Activated CD4-positive, alpha-beta T cell treated with anti-CD3 and anti-CD28 coated beads, Interleukin-2, amount 50 U/mL, for 1 hour (primary cell): ENCODE results near the gene PHIP.

Experiments
- DNase-seq: peaks from one replicate; pipeline ENCODE4 v3.0.0-alpha.2; 2020

PHIP gene

DNA sequence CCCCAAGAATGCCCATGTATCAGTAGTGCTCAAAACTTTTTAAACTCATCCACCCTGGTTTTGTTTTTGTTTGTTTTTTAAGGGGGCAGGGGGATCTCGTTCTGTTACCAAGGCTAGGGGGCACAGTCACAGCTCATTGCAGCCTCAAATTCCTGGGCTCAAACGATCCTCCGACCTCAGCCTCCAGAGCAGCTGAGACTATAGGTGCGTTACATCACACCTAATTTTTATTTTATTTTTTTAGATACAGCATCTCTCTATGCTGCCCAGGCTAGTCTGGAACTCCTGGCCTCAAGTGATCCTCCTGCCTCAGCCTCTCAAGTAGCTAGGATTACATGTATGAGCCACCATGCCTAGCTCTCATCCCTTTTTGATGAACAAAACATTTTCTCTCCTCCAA, 11.2 kb downstream of the PHIP start:
- no peak for DNase-seq

DNA sequence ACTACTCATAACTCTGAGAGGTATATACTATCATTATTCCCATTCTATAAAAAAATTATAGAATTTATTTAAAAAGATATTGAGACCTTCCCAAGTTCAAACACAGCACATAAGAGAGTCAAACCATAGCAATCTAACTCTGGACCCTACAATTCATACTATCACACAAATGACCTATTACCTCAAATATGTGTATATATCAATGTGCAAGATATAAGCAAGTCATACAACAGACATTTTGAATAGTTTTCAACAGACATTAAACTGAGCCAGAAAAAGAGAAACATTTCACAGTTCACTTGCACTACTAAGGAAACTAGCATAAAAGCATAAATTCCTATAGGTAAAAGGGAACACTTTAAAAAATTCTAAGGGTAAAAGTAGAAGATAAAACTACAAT, 11.7 kb downstream of the PHIP start:
- DNase-seq: no peak

DNA sequence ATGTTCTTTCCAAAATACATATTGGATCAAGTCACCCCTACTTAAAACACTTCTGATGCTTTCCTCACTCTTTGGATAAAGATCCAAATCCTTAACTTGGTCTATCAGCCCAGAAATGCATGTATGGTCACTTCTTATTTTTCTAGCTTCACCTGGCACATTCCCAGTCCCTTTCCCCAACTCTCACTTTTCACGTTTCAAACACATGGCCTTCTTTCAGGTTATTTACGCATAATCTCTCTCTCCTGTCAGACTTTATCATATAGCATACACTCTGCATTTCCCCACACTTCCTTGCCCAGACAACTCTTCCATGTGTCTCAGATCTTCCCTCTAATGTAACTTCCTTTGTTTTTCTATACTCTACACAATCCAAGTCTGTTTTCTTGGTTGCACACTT, 12.8 kb downstream of the PHIP start:
- no peak for DNase-seq

DNA sequence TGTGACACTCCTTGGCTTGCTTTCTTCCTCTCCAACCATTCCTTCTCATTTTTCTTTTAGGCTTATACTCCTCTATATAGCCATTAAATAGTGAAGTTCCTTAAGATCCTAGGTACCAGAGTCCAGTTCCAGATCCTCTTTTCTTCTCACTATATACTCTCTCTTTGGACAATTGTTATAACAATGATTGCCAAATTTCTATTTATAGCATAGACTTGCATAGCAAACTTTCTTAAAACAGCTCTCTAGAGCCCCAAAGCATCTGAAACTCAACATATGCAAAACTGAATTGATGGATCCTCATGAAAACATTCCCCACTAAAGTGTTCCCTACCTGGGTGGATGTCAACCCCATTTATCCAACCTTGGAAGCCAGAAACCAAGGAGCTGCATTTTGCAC, 13.4 kb downstream of the PHIP start:
- DNase-seq: no peak

DNA sequence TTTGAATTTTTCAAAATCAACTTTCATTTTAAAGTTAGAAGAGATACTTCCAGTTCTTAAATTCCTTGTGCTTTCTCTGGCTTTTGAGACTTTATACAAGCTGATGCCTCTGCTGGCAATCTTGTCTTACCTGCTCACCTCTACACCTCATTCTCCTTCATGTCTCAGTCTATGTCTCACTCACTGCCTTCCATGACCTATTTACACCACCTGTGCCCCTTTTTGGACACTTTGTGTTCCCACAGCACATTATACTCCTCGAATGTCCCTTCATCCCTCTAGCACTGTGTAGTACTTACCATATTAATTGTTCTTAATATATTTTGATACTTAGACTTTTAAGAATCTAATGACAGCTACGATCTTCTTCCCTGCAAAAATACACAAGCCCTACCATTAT, 15.3 kb downstream of the PHIP start:
- no peak for DNase-seq

DNA sequence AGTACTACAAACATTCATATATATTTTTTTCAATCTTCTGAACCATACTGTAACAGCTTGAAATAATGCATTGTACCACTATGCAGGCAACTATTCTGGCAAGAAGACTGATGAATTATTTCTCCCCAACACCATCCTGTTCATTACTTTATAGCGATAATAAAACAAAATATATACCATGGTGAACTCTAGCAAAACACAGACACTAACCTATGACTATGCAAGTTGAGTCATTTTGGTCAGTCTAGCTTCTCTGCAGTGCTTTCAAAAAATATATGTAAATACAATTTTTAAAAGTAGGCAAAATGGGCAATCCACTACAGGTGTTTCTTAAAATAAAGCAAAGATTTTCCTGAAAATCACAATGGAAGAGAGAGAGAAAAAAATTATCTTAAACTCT, 20.3 kb downstream of the PHIP start:
- no peak for DNase-seq

DNA sequence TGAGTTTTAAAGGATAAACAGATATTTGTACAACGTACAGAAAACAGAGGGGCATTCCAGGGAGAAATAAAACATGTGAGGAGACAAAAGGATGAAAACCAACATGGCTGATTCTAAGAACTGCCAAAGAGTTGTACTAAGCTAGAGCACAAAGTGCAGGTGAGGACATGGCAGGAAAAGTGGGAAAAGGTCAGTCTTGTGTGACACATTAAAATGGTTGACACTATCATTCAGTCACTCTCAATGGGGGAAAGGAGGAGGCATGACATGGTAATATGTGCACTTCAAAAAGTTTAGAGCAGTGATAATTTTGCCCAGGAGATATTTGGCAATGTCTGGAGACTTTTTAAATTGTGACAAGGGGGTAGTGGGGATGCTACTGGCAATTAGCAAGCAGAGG, 21.8 kb downstream of the PHIP start:
- no peak for DNase-seq

DNA sequence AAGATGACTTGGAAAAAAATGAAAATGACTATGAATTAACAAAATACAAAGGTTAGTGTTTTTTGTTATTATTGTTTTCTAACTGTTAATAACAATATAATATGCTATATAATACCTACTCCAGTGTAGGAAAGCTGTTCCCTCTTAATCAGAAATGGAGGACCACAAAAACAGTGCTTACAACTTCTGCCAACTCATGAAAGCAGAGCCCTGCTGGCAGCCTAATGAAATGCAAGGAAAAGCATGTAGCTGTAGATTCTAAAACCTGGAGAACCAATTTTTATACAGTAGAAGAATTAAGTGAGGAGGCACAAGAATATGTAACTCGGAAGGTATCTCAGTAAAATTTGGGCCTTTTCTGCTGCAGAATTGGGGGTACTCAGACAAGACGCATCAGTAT, 29.4 kb downstream of the PHIP start:
- DNase-seq: no peak

DNA sequence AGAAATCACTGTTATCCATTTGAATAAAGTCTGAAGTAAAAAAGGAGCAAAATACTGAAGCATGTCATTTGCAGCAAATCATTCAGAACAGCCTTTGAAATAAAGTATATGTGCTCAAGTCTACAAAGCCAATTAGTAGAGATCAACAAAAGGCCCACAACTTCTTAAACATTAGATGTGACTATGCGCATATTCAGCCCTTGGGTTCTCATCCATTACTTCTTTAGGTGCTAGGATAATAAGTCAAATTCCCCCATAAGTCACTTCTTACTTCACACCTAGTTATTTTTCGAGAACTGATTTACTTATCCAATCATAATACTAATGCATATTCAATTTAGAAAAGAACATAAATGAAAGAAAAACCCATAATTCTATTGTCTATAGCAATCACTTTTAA, 31.0 kb downstream of the PHIP start:
- DNase-seq: no peak

DNA sequence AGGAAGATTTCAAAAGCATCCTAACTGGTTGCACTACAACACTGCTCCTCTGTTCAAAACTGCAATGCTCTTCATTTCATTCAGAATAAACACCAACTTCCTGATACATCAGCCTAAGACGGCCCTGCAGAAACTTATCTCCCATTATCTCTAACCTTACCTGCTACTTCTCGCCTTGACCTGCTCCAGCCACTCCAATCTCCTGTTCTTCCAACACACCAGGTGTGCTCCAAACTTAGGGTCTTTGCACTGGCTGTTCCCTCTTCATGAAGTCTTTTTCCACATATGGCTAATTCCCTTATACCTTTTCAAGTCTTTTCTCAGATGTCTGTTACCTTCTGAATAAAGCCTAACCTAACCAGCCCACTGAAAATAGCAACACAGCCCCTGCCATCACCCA, 32.1 kb downstream of the PHIP start:
- DNase-seq: no peak

DNA sequence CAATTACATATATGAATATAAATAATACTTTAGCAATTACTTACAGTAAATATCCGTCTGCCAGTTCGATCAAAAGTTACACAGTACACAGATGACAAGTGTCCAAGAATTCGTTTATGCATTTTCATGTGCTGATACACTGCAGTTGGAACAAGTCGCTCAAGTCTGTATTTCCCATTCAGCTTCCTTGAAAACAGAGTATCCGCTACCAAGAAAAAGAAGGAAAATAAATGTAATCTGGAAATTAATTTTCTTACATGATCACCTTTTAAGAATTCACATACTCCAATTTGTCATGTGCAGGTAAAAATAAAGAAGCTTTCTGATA, 35.3 kb downstream of the PHIP start:
- DNase-seq: no peak

DNA sequence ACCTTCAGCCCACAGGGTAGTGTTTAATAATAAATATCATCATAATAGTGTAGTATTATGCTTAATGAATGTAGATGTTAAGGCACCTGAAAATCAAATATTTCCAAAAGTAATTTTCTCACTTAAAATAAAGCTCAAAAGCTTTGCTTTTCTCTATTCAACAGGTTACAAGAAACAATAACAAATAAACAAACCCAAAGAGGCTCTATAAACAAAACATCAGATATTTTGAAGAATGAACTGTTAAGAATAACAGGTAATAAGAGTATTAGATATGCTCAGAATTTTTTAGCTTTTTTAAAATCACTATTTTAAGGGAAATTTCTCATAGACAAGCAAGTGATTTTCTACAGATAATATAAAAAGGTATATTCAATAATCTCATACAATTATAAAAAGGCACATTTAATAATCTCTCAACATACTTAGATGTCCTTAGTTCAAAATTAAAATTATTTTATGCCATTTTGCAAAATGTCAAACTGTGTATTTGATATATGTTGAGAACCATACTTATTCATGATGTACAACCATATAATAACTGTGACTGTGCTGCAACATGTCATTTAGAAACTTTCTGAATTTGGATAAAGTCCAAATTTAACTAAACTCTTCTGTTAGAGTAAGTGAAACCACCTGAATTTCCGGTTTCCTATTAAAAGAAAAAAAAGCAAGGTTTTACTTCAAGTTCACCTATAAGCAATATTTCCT, 35.8 kb downstream of the PHIP start:
- DNase-seq: no peak

DNA sequence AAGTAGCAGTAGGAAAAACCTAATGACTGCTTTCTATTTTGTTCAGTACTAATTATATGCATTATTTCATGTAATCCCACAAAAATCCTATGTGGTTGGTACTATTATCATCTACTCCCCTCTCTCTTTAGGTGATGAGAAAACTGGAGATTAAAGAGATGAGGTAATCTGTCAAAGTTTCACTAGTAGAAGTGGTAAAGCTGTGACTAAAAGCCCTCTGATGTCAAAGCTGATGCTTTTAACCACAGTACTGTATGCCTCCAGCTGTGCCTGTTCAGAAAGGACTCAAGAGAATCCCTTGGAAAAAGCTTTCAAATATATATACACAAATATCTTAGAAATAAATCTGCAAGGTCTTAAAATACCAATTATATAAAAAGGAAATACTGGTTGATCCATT, 38.0 kb downstream of the PHIP start:
- no peak for DNase-seq

DNA sequence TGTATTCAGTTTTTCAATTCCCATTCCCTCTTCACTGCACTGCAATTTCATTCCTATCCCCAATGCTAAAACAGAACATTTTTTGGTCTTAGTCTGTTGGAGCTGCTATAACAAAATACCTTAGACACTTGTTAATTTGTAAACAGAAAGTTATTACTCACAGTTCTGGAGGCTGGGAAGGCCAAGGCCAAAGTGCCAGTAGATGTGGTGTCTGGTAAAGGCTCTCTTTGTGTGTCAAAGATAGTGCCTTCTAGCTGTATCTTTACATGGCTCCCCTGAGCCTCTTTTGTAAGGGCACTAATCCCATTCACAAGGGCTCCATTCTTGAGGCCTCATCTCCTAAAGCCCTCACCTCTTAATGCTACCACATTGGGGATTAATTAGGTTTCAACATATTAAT, 40.0 kb downstream of the PHIP start:
- no peak for DNase-seq

DNA sequence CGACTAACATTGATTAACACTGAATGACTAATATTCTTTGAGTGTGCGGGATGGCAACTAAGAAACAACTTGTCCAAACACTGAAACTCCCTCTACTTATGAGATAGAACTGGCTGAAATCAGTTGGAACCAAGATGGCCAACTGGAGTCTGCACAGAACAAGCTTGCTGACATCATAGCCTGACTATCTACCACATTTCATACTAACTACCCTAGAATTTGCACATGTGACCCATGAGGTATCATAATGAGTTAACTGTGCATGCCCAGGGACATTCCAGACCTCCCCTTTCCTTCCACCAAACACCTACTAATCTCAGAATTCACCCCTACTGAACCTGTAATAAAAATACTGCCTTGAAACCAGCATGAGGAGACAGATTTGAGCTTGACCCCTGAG, 43.2 kb downstream of the PHIP start:
- no peak for DNase-seq

DNA sequence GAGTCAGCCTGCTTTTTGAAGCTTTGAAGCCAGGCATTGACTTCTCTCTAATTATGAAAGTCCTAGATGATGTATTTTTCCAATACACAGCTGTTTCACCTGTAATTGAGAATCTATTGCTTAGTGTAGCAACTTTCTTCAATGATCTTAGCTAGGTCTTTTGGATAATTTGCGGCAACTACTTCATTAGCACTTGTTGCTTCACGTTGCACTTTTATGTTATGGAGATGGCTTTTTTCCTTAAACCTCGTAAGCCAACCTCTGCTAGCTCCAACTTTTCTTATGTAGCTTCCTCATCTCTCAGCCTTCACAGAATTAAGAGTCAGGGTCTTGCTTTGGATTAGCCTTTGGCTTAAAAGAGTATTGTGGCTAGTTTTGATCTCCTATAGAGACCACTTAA, 44.8 kb downstream of the PHIP start:
- DNase-seq: no peak

DNA sequence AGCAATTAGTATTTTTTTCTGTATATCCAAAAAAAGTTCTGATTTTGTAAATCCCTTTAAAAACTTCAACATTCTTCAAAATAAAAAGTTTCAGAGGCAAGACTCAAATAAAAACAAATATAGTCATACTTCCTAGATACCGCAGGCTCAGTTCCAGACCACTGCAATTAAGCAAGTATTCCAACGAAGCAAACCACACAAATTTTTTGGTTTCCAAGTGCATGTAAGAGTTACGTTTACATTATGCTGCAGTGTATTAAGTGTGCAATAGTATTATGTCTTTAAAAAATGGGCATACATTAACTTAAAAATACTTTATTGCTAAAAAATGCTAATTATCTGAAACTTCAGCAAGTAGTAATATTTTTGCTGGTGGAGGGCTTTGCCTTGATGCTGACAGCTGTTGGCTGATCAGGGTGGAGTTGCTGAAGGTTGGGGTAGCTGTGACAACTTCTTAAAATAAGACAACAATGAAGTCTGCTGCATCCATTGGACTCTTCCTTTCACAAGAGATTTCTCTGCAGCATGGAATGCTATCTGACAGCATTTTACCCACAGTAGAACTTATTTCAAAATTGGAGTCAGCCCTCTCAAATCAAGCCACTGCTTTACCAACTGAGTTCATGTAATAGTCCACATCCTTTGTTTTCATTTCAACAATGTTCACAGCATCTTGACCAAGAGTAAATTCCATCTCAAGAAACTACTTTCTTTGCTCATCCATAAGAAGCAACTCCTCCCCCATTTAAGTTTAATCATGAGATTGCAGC, 46.0 kb downstream of the PHIP start:
- DNase-seq: no peak

DNA sequence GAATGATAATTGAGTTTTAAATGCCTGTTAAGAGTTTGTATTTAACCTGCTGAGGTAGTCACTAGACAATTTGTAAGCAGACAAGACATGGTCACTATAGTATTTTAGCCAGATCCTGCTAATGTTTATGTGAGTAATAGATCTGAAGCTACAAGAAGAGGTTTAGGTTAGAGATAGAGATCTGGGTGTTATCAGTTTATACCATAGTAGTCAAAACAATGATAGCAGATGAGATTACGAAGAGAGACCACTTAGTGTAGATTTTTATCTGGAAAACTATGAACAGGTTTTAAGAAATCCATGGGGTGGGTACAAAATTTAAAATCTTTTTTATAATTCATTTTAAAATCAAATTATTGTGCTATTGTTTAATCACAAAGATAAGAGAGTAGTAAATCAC, 47.5 kb downstream of the PHIP start:
- no peak for DNase-seq

DNA sequence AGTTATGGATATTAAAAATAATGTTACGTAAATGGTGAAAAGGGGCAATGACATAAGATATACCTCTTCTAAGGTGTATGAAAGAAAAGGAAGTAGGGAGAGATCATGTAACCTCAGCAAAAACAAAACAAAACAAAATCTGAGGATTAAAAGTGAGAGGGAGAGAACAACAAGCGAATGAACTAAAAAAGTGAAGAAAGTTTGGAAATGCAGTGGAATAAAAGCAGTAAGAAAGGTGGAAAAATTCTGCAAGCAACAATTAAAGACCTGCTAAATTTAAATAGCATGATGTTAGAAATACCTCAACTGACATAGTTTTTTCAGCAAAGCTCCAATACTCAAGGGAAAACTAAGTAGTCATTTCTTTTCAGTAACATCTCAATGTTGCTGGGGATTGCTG, 48.0 kb downstream of the PHIP start:
- no peak for DNase-seq

DNA sequence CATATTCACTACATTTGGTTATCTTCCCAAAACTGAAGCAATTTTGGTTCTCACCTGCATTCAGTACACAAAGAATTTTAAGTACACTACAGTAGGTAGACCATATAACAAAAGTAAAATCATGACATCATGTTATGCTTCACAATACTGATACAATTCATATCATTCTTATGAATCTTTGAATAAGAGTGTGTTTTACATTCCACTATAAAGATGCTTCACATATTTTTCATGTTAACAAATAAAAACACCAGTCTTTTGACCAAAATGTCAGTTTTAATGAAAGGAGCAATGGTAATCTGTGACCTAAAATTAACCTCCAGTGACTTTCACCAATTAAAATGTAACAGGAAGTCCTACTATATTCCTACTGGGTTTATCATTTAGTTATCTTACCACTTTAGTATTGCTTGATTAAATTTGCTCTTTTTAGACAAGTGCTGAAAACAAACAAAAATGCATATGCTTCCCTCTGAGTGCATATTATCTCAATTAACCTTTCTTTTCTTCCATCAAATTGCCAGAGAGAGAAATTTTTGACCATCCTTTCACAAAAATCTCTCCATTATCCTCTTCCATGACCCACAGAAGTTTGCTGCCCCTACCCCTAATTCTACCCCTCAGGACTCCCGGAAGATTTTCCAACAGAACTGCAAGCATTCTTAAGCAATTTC, 49.3 kb downstream of the PHIP start:
- DNase-seq: no peak

DNA sequence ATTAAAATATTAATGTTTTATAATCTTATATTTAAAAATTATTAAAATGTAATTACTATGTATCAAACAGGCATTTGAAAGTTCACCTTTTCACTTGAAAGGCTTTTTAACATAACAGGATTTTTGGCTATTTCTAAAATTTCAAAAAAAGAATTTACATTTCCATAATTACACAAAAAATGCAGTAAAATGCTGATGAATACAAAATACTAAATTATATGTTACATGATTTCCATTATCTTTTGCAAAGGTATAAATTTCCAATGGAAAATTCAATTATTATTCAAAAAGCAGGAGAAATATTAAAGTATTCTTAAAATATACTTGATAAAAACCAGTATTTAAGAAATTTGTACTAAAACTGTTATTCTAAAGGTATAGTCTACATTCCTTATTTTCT, 66.1 kb downstream of the PHIP start:
- DNase-seq: no peak

DNA sequence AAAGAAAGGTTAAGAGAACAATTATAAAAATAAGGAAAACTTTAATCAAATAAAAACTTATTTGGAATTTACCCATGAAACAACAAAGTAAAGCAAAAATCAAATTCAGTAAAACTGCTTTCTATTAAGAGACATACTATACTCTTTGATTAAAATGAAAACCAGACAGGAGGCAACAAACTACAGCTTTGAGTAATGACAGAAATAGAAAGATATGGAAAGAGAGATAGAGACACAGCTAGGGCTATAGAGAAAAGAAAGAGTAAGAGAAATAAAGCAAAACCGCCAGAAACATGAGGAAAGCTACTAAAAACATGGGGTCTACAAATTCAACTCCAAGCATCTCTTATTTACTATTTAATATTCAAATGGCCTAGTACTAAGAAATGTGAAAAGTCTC, 67.6 kb downstream of the PHIP start:
- no peak for DNase-seq

DNA sequence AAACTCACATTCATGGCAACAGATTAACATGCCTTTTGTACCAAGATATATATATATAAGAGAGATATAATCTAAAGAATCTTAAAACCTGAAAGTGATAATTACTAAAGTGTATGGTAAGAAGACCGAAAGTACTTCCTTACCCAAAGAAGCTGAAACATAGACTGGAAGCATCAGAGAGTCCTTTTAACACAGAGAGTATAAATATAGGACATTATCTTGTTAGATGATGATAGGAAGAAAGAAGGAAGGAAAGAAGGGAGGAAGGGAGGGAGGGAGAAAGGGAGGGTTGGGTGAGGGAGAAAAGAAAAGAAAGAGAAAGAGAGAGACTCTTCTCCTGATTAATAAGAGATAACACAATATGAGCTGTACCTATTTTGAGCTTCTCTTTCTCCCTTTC, 68.2 kb downstream of the PHIP start:
- no peak for DNase-seq

DNA sequence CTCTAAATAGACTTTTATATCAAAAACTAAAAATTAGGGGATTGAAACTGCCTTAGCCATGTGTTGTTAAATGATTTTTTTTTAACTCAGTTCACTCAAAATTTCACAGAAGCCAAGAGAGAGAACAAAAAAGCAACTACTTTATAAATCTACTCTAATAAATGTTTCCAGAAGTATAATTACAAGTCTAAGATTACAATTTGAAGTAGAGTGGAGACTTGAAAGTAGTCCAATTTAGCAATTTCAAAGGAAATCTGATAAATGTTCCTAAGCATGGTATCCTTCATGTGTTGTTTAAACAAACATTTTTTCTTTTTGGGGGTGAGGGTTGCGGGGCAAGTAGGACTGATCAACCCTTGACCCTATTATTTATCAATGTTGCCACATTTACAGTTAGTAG, 72.6 kb downstream of the PHIP start:
- no peak for DNase-seq

DNA sequence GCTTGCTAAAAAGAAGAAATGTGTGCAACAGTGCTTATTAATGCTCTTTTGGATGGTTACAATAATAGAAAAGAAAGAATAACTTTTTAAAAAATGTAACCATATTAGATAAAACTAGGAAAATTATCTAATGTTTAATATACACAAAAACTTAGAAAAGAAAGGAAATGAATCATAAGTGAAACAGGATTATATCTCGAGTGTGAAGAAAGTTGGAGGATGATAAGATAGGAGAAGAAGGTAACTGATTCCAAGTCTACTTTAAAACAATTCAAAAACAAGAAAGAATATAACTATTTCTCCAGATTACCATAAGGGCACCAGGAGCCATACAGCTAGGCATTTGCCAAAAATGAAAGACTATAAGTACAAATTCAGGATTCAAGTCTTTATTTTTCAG, 73.0 kb downstream of the PHIP start:
- DNase-seq: no peak
